ENCODE measurements around the gene PITPNM1.

GRCh38 chr11:67468456-67468758 is 36.8 kb downstream of the PITPNM1 start:
- TF ChIP-seq CTCF (IDR thresholded peaks at IDR 0.05) (no peak), POLR2A (IDR thresholded peaks at IDR 0.05) (no peak), EP300 (IDR thresholded peaks at IDR 0.05) (no peak)
